Thyroid gland (tissue), 4 donors: ENCODE measurements around the gene DEPP1. TPM values are rescaled to one million over a fixed set of nuclear protein-coding genes. Genes with fewer than 3 reads are reported as not detected.

Experiments
- DNase-seq, 2 donors: peaks; one replicate each; pipeline ENCODE4 v3.0.0-alpha.2; 2019
- H3K27ac ChIP-seq, 3 donors: fragments of 200-600 bp; sonication (generic); 1 replicate in 2 of 3; 2 replicates in 1 of 3; pipeline ENCODE4 v1.5.1; 2016 to 2019; ENCODE audit warnings: mild to moderate bottlenecking in 1 of 3, moderate library complexity in 1 of 3
- H3K27me3 ChIP-seq: fragments of 200-600 bp; sonication (generic); one replicate; pipeline ENCODE4 v1.5.1; 2019
- H3K36me3 ChIP-seq, 2 donors: fragments of 200-600 bp; sonication (generic); one replicate each; pipeline ENCODE4 v1.5.1; 2016 to 2019
- H3K4me1 ChIP-seq, 2 donors: fragments of 200-600 bp; sonication (generic); one replicate each; pipeline ENCODE4 v1.5.1; 2017 to 2019
- H3K4me3 ChIP-seq, 3 donors: fragments of 200-600 bp; sonication (generic); replicated peaks in 1 of 3; 1 replicate in 2 of 3; 2 replicates in 1 of 3; pipeline ENCODE4 v1.5.1; 2016; ENCODE audit warnings: mild to moderate bottlenecking in 1 of 3
- H3K9me3 ChIP-seq: fragments of 200-600 bp; sonication (generic); one replicate; pipeline ENCODE4 v1.5.1; 2017
- POLR2A ChIP-seq, 2 donors: fragments of 450-650 bp; IDR thresholded peaks; one replicate each; pipeline ENCODE4 v1.6.1; 2017; ENCODE audit warnings: antibody characterized with exemption in 2 of 2, mild to moderate bottlenecking in 2 of 2, moderate library complexity in 1 of 2
- WGBS, 2 donors: methylation state at CpG; one replicate each; pipeline ENCODE4 v1.1.5; 2017; 5-methylcytosine and 5-hydroxymethylcytosine counted together
- intact Hi-C: fragments of 100-400 bp; cut with DNase I; formaldehyde crosslinking; loops from one replicate; pipeline ENCODE4 v1.15.1; 2023
- total RNA-seq, 4 donors: library from RNA; depleted of rRNA; stranded (reverse); fragments of >200 nt; gene quantifications; one replicate each; pipeline ENCODE4 v1.2.3, GENCODE V29; 2016
- TF ChIP-seq, protein P1 (sequence below), 6 experiments: fragments of 200-600 bp in 3 of 6; fragments of 450-650 bp in 3 of 6; sonication (generic) in 3 of 6; IDR thresholded peaks; one replicate each; pipeline ENCODE4 v1.5.1; 2016 to 2019; ENCODE audit warnings: antibody characterized with exemption in 6 of 6, mild to moderate bottlenecking in 2 of 6, inconsistent platforms in 1 of 6, moderate library complexity in 1 of 6

DEPP1 gene
- total RNA-seq, 4 donors from 2014 or later: 45.1 to 518 (median 182) TPM

DNA sequence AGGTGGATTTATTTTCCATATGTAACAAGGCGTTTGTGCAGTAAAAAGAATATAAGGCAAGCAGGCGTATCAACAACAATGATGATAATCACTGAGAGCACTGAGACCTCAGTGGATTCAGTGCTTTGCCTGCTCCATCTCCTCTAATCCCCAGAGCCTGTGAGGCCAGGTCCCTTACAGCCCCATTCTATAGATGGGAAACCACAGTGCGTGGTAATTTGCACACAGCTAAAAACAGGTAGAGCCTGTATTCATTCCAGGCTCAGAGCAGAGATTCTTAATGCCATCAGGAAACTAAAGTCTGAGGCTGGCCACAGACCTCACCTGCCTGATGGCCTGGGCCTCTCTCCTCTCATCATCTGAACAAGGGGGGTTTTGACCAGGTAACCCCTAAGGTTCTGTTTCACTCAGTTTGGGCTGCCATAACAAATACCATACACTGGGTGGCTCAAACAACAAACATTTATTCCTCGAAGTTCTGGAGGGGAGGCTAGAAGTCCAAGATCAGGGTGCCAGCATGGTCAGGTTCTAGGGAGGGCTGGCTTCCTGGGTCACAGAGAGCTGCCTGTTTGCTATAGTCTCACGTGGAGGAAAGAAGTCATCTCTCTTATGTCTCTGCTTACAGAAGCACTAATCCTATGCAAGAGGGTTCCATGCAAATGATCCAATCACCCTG is 29.3 kb downstream of the DEPP1 start:
- intact Hi-C loops: no loop called here
- Histone ChIP-seq H3K9me3 (no peaks in the 10 kb centered on the region), H3K27ac (peak overlapping the region in 1 of 3 donors; percentile 57), H3K36me3 (no peaks in the 10 kb centered on the region), H3K27me3 (no peaks in the 10 kb centered on the region), H3K4me3 (no peak overlapping the region), H3K4me1 (peaks cover 10 to 50% of the 10 kb centered on the region in 2 donors)
- TF ChIP-seq POLR2A (IDR thresholded peaks at IDR 0.05): no peak
- TF ChIP-seq, protein P1, sequence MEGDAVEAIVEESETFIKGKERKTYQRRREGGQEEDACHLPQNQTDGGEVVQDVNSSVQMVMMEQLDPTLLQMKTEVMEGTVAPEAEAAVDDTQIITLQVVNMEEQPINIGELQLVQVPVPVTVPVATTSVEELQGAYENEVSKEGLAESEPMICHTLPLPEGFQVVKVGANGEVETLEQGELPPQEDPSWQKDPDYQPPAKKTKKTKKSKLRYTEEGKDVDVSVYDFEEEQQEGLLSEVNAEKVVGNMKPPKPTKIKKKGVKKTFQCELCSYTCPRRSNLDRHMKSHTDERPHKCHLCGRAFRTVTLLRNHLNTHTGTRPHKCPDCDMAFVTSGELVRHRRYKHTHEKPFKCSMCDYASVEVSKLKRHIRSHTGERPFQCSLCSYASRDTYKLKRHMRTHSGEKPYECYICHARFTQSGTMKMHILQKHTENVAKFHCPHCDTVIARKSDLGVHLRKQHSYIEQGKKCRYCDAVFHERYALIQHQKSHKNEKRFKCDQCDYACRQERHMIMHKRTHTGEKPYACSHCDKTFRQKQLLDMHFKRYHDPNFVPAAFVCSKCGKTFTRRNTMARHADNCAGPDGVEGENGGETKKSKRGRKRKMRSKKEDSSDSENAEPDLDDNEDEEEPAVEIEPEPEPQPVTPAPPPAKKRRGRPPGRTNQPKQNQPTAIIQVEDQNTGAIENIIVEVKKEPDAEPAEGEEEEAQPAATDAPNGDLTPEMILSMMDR (IDR thresholded peaks at IDR 0.05): no peak
- no peak for DNase-seq
- 81 to 85% methylated on average over 4 to 5 of the region's 5 CpGs for WGBS, 2 donors

DNA sequence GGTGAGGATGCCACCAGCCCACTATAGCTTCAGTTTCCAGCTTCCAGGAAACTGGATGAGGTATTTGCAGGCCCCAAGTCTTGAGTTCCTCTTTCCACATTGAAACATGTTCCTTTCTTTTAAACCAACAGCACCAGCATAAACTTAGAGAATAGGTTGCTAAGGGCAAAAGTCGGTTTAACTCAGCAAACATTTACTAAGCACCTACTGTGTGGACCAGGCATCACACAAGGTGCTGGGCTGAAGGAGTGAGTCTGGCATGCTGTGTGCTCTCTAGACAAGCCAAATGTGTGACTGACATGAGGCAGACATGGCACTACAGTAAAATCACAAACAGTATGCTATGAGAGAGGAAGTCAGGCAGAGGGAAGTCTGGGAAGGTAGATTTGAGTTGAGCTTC is 30.0 kb downstream of the DEPP1 start:
- H3K4me3 ChIP-seq: no peak overlapping the region
- no peak for DNase-seq
- H3K27ac ChIP-seq: peak overlapping the region in 1 of 3 donors; percentile 25
- peaks cover 10 to 50% of the 10 kb centered on the region in 2 donors for H3K4me1 ChIP-seq
- intact Hi-C loops: no loop called here
- WGBS, 2 donors: 76 to 94% methylated on average over 1 of the region's 1 CpG
- H3K27me3 ChIP-seq: no peaks in the 10 kb centered on the region
- H3K9me3 ChIP-seq: no peaks in the 10 kb centered on the region
- no peaks in the 10 kb centered on the region for H3K36me3 ChIP-seq
- TF ChIP-seq POLR2A (IDR thresholded peaks at IDR 0.05): no peak
- TF ChIP-seq, protein P1 (IDR thresholded peaks at IDR 0.05): no peak

DNA sequence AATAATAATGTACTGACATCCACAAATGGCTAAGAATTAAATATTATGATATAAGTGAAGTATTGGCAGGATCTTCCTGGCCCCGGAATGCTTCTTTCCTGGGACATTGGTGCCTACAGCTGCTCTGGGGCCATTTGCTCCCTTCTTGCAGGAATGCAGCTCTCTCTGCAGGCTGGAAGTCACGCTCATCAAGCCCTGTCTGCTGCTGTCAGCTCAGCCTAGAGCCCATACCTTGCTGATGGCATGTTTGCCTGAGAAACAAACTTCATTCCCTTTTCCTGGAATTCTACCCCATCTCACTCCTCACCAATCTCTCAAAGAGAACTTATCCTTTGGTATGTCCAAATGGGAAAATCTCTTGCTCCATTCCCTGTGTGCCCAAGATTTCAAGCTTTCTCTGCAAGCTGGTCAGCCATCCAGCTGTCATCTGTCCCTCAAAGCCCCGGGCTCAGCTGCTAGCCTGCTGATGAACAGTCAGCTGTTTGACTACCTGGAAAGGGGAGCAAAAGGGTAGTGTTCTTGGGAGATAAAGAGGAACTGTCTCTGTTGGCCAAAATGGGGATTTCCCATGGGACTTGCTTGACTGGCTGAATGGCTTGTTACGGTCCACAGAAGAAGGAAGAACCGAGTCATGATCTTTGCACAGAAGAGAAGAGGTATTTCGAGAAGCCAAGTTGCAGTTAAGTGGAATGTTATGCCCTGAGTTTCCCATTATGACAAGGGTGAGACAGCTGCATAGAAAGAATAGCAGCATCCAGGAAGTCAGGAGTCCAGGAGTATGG is 31.0 kb downstream of the DEPP1 start:
- H3K27me3 ChIP-seq: no peaks in the 10 kb centered on the region
- no peak for TF ChIP-seq POLR2A (IDR thresholded peaks at IDR 0.05)
- TF ChIP-seq, protein P1 (IDR thresholded peaks at IDR 0.05): no peak
- WGBS, 2 donors: 48 to 63% methylated on average over 6 of the region's 6 CpGs
- no peak overlapping the region for H3K4me3 ChIP-seq
- H3K9me3 ChIP-seq: no peaks in the 10 kb centered on the region
- intact Hi-C loops: no loop called here
- H3K36me3 ChIP-seq: no peaks in the 10 kb centered on the region
- peak overlapping the region in 2 of 3 donors; percentile 35 to 58 for H3K27ac ChIP-seq
- DNase-seq: peak in 1 of 2 donors; percentile 39
- H3K4me1 ChIP-seq: peaks cover 10 to 50% of the 10 kb centered on the region in 2 donors

DNA sequence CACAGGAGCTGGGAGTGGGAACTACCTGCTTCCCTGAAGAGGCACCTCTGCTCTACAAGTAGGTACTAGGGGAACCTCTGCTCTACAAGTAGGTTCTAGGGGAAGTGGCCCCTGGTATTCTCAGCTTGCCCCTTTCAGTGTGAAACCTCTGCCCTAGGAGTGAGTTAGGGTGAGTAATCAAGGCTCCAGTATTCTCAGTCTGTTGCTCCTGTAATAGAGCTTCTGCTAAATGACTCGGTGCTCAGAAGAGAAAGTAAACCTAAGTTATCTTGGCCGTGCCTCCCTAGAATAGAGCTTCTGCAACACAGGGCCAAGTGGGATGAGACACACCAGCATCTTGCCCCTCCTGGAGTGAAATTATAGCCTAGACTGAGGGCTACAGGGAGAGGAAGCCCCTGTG is 32.4 kb downstream of the DEPP1 start:
- WGBS, 2 donors: 72 to 83% methylated on average over 2 of the region's 2 CpGs
- Histone ChIP-seq H3K27ac (peak overlapping the region in 1 of 3 donors; percentile 5), H3K4me1 (peaks cover 10 to 50% of the 10 kb centered on the region in 2 donors), H3K36me3 (no peaks in the 10 kb centered on the region), H3K27me3 (no peaks in the 10 kb centered on the region), H3K9me3 (no peaks in the 10 kb centered on the region), H3K4me3 (no peak overlapping the region)
- intact Hi-C loops: no loop called here
- no peak for DNase-seq
- TF ChIP-seq POLR2A (IDR thresholded peaks at IDR 0.05): no peak
- TF ChIP-seq, protein P1 (IDR thresholded peaks at IDR 0.05): no peak

DNA sequence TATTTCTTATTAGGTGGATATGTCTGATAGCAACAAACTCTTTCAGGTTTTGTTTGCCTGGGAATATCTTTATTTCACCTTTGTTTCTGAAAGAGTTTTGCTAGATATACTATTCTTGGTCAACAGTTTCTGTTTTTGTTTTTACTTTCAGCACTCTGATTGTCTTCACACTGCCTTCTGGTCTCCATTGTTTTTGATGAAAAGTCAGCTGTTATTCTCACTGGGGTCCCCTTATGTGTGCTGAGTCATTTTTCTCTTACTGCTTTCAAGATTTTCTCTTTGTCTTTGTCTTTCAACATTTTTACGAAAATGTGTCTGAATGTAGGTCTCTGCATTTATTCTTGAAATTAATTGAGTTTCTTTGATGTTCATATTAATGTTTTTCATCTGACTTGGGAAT is 34.3 kb downstream of the DEPP1 start:
- intact Hi-C loops: no loop called here
- Histone ChIP-seq H3K4me1 (peaks cover 10 to 36% of the 10 kb centered on the region in 2 donors), H3K36me3 (no peaks in the 10 kb centered on the region), H3K9me3 (no peaks in the 10 kb centered on the region), H3K27ac (no peak overlapping the region), H3K4me3 (no peak overlapping the region), H3K27me3 (no peaks in the 10 kb centered on the region)
- DNase-seq: no peak
- no peak for TF ChIP-seq POLR2A (IDR thresholded peaks at IDR 0.05)
- TF ChIP-seq, protein P1 (IDR thresholded peaks at IDR 0.05): no peak
- 0 to 38% methylated on average over 1 of the region's 1 CpG for WGBS, 2 donors
